Measurements from ENCODE around the gene LRRC4B. TPM values are rescaled to one million over a fixed set of nuclear protein-coding genes. Genes with fewer than 3 reads are reported as not detected.

LRRC4B gene
- total and polyA plus RNA-seq, 3 donors from 2014 or later, result 2.8 to 10.1 (median 5.7) TPM

- Histone ChIP-seq H3K9me3 (no peaks in the 10 kb centered on the region), H3K4me1 (peaks cover 4% of the 10 kb centered on the region), H3K27ac (no peak overlapping the region), H3K27me3 (no peaks in the 10 kb centered on the region), H3K4me3 (no peak overlapping the region), H3K36me3 (ENCODE audit: low read depth, missing control alignments) (no peaks in the 10 kb centered on the region)
- intact Hi-C loops (cut with DNase I; ENCODE audit: low total_unique reads), result no loop called here
- WGBS, 2 donors, result 74 to 75% methylated on average over 14 to 17 of the region's 17 CpGs
- DNase-seq, result no peak
- TF ChIP-seq POLR2A (IDR thresholded peaks at IDR 0.05) (no peak), CTCF (IDR thresholded peaks at IDR 0.05) (no peak)
These were observed 18.2 kb downstream of the LRRC4B start for GRCh38 chr19:50549927-50550593.

DNA sequence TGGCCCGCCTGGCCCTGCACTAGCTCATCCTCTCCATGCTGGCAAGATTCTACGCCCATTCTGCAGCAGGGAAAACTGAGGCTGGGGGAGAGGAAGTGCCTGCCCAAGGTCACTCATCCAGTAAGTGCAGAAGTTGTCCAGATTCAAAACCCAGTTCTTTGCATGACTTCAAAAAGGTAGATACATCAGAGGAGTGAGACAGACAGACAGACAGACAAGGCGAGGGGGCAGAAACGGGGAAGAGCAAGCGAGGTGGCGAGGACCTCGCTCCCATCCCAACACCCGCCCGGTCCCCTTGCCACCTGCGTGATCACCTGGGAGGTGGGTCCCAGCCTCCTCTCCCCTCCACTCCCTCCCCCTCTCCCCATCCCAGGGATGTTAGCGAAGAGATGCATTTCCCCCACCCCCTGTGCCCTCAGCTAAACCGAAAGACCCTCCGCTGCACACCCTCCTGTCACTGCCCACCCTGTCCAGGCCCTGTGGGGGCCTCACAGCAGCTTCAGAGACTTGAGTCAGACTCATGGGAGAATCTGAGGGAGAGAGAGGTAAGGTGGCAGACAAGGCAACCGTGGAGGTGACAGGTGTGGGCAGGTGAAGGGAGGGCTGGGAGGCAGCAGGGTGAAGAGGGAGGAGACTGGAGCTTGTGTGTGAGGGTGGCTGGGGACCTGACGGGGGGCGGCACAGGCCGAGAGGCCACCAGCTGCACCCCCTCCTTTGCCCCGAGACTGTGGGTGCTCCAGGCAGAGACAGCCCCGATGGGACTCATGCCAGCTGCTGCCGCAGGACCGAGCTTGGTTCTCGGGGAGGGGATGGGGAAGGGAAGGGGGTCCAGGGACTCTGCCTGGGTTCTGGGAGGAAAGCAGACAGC lies 18.9 kb downstream of the LRRC4B start:
- 88% methylated on average over 18 to 22 of the region's 22 CpGs for WGBS, 2 donors
- TF ChIP-seq POLR2A (IDR thresholded peaks at IDR 0.05) (no peak), CTCF (IDR thresholded peaks at IDR 0.05) (no peak)
- H3K36me3 ChIP-seq (ENCODE audit: low read depth, missing control alignments), result no peaks in the 10 kb centered on the region
- intact Hi-C loops (cut with DNase I; ENCODE audit: low total_unique reads), result no loop called here
- H3K27me3 ChIP-seq, result no peaks in the 10 kb centered on the region
- H3K27ac ChIP-seq, result no peak overlapping the region
- H3K9me3 ChIP-seq, result no peaks in the 10 kb centered on the region
- DNase-seq, result no peak
- H3K4me3 ChIP-seq, result no peak overlapping the region
- peaks cover 4% of the 10 kb centered on the region for H3K4me1 ChIP-seq

- Histone ChIP-seq H3K9me3 (no peaks in the 10 kb centered on the region), H3K4me3 (no peak overlapping the region), H3K4me1 (peaks cover 4% of the 10 kb centered on the region), H3K36me3 (ENCODE audit: low read depth, missing control alignments) (no peaks in the 10 kb centered on the region), H3K27me3 (no peaks in the 10 kb centered on the region), H3K27ac (no peak overlapping the region)
- no peak for DNase-seq
- intact Hi-C loops (cut with DNase I; ENCODE audit: low total_unique reads), result no loop called here
- no peak for TF ChIP-seq CTCF (IDR thresholded peaks at IDR 0.05)
- TF ChIP-seq POLR2A (IDR thresholded peaks at IDR 0.05), result no peak
- 89 to 92% methylated on average over 21 to 45 of the region's 45 CpGs for WGBS, 2 donors
These were observed 19.8 kb downstream of the LRRC4B start for GRCh38 chr19:50548191-50549058.

DNA sequence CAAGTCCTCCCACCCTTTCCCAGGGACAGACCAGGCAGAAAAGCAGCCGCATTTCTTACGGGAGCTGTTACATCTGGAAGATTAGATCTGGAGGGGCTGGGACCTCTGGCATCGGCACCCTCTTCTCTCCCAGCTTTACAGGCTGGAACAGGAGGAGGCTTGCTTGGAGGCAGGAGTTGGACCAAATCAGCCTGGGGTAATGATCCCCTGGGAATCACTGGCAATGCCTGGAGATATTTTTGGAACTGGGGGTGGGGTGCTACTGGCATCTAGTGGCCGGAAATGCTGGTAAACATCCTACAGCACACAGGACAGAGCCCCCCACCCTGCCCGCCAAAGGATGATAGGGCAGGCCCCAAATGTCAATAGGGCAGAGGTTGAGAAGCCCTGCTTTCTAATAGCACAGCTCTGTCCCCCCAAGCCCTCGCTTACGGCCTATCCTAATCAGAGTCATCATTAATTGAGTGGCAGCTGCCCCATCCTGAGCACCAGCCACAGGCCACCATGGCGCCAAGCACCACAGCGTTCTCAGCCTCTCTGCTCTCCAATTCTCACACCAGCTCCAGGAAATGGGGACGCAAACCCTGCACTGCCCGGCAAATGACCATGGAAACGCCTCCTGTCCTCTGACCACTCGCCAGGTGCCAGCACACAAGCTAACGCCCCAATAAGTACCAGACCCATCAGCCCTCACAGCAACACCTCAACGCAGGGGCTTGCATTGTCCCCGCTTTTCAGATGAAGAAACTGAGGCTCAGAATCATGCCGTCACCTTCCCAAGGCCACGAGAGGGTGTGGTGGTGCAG lies 20.6 kb downstream of the LRRC4B start:
- WGBS, 2 donors, result 75 to 77% methylated on average over 15 to 18 of the region's 18 CpGs
- intact Hi-C loops (cut with DNase I; ENCODE audit: low total_unique reads), result no loop called here
- Histone ChIP-seq H3K36me3 (ENCODE audit: low read depth, missing control alignments) (no peaks in the 10 kb centered on the region), H3K9me3 (no peaks in the 10 kb centered on the region), H3K4me3 (no peak overlapping the region), H3K27ac (no peak overlapping the region), H3K4me1 (peaks cover 4% of the 10 kb centered on the region), H3K27me3 (no peaks in the 10 kb centered on the region)
- TF ChIP-seq POLR2A (IDR thresholded peaks at IDR 0.05) (no peak), CTCF (IDR thresholded peaks at IDR 0.05) (no peak)
- no peak for DNase-seq
